HG02798 (cell line): Measurements from ENCODE around the gene CYB5R3.
A peak's percentile ranks its signal among the peaks of the same experiment; 100 is the strongest.
"Not testable (repeated sequence)": the region's sequence is repeated elsewhere in the genome, so short reads cannot be mapped to it uniquely, and the experiment has no call there.

Experiments used
- ATAC-seq: cut with Tn5 transposase; IDR thresholded peaks from one replicate; pipeline ENCODE4 v1.9.1; 2021; ENCODE audit warnings: mild to moderate bottlenecking; ENCODE audit not compliant: unreplicated experiment, poor library complexity

The CYB5R3 gene

DNA sequence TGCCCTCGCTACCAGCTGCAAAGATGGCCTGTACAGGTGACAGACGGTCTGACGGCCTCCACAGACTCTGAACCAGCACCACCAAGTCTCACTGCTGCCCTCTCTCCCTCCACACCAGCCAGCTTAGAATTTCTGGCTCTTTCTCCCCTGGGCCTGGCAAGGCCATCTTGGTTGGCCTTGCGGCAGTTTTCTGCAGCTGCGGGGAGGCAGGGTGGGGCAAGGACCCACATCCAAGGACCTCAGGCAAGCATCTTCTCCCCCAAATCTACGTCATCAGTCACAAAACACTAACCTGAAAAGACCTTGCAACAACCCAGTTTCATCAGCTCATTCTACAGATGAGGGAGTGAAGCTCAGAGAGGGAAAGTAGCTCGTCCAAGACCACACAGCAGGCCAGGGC is 22.8 kb downstream of the CYB5R3 start:
- no peak for ATAC-seq

DNA sequence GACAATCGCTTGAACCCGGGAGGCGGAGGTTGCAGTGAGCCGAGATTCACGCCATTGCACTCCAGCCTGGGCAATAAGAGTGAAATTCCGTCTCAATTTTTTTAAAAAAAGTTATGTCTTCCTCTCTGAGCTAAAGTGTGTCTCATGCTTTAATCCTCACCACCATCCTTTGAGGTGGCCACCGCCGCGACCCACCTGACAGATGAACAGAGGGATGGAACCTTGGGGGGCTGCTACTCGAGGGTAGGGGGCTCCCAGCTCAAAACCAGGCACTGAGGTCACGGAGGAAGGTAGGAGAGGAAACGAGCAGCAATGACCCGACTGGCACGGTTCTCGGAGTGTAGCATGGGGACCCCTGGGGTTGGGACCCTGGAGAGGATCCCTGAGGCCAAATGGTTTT is 23.8 kb downstream of the CYB5R3 start:
- ATAC-seq: no peak

DNA sequence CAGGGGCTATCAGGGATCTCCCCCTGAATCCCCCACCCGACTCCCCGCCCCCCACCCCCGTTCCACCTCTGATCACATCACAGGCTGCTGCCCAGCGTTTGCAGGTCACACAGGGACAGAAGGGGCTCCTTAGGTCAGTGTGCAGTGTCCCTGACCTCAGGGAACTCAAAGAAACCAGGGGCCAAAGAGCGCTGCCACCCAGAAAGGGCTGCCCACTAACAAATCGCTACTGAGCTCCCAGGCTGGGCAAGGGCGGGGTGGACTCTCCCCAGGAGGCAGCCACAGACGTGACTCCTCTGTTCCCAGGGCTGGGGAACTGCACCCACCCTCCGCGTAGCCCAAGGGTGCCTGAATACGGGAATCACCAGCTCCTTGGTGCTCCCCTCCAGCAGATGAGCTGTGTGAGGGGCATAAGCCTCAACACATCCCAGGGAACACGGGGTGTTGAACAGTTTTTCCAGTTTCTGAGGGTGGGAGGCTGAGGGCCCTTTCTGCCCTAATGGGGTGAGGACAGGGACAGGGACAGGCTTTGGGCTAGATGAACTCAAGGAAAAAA is 24.6 kb downstream of the CYB5R3 start:
- no peak for ATAC-seq

DNA sequence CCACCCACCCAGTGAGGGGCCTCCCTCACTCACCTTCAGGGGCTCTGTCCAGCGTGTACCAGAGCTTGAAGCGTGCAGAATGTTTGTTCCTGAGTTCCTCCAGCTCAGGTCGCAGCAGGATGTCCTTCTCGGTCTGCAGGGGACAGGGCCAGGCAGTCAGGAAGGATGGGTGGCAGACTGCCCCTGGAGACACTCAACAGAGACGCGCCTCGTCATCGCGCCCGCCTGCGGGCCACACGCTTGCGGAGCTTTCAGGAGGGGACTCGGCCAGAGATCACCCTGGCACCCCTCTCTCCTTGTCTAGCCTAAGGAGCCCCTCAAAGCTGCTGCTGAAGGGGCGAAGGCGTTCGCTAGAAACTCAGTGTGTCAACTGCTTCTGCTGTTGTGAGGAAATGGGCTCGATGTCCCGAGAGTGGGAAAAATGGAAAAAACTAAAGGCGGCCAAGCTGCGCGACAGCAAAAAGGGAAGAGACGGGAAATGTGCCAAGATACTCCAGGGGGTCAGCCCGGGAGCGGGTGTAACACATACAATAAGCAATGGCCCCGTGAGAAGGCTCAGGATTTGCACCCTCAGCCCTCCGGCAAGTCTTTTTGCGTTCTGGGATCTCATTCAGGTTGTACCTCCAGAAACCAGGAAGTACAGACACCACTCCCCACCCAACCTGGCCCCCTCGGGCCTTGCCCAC is 25.3 kb downstream of the CYB5R3 start:
- ATAC-seq: no peak

DNA sequence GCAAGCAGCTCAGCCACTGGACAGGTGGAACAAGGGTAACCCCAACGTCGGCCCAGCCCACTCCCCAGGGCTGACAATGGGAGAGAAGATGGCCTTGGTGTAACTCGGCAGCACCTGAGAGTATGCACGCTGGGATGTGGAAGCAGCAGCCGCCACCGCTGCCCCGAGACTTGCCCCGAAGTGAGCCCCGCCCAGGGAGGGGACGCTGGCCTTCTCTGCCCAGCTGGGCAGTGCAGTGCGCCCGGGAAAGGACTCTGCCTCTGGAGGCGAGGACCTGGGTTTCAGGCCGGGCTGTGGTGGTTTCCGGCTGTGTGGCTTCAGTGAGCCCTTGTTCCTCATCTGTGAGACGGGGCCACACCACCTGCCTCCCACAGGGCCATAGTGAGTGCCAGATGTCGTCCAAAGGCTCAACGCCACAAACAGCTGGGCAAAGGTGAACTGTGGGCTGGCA is 25.9 kb downstream of the CYB5R3 start:
- no peak for ATAC-seq

DNA sequence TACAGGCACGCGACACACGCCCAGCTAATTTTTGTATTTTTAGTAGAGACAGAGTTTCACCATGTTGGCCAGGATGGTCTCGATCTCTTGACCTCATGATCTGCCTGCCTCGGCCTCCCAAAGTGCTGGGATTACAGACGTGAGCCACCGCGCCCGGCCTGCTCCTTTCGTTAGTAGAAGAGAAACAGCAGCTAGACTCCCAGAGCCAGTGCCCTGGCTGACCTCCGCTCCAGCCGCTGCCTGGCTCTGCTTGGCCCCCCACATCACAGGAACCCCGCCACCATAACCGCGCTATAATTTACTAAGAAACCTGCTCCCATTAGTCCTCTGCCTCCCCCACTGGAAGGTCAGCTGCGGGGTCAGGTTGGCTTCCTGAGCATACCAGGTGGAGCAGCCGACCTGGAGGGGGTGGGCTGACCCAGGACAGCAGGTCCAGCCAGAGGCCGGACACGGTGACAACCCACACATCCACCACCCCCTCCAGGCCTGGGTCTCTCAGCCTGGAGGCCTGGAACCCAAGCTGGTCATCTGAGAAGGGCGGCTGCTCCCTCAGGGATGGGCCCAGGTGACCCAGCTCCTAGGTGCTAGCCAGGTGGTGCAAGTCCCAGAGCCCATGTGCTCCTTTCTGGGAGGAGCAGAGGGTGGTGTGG is 27.0 kb downstream of the CYB5R3 start:
- no peak for ATAC-seq

DNA sequence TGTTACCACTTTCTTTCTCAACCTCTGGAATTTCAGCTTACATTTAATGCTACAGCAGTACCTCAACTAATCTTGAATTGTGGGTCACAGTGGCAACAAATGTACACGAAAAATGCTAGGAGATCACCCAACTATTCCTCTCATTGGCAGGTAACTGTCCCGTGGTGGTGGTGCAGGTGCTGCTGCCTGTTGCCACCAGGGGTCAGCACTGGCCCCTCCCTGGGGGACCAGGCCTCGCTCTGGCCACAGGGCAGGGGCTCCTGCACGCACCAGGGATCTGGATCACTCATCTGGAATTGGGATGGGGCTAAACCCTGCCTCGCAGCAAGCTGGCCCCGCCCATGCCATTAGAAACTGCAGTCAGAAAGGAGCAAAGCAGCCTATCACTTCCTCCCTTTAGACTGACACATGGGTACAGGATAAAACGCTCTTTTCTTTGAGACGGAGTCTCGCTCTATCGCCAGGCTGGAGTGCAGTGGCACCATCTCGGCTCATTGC is 27.6 kb downstream of the CYB5R3 start:
- ATAC-seq: peak; percentile 34

DNA sequence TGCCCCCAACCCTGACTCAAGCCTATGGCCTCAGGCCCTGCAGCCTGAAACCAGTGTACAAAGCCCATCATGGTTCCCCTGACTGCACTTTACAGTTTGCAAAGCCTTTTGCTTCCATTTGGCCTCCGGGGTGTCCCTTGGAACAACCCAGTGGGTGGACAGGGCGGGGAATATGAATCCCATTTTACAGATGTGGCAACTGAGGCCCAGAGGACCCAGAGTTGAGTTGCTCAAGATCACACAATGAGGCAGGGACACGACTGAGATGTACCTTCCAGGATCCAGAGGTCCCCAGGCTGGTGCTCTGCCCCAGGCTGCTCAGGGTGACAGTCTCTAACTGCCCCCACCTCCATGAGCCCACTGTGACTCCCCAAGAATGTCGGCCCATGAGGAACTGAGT is 29.1 kb downstream of the CYB5R3 start:
- no peak for ATAC-seq

DNA sequence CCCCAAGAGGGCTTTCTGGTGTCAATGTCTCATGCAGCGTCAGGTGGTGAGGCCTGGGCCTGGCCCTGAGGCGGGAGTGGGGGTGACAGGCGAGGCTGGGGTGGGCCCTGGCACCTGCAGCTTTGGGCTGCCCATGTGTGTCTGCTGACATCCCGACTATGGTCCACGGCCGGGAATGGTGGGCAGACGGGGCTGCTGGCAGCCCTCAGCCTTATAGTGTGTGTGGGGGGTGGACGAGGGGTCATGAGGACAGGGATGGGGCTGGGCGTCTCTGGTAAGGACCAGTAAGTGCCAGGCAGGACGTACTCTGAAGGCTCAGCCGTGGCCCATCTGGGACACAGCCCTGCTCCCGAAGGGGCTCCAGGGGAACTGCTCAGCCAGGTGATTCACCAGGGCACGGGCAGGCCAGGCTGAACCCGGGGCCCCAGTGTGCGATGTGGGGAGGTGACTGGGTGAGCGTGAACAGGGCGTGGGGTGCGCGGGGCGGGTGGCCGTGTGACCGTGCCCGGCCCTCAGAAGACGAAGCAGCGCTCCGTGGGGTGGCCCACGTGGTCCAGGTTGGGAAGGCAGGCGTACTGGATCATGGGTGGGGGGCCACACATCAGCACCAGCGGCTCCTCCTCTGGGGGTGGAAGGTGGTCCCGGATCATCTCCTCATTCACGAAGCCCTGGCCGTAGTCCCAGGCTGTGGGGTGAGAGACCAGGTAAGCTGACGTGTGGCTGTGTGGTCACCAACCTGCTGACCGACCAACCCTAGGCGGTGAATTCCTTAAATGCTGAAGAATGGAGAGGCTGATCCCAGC is 29.7 kb downstream of the CYB5R3 start:
- no peak for ATAC-seq

DNA sequence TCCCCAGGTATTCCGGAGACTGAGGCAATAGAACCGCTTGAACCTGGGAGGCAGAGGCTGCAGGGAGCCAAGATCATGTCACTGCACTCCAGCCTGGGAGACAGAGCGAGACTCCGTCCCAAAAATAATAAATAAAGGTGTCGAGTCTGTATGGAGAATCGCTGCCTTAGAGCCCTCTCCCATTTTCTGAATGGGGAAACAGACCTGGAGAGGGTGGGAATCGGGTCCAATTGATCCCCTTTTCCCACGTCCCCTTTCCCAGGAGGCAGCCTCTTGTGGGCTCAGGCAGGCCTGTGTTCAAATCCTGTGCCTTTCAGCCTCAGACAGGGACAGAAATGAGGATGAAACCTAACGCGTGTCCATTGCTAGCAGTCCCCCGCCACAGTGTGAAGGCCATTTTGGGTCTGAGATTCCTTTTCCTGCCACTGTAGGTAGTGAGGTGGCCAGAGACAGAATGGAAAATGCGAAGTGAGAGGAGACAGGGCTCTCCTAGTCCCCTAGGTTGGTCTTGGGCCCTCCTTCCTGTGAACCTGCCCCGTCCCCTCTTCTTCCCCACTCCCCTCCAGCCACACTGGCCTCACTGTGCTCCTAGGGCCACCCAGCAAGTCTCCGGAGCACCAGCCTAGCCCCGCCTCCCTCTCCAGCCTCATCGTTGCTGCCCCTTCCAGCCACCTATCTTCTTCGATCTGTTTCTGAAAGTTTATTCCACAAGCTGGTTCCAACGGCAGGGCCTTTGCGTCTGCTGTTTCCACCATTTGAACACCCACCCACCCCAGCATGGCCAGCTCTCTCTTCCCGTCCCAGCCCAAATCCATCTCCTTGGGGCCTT is 31.8 kb downstream of the CYB5R3 start:
- ATAC-seq: no peak

DNA sequence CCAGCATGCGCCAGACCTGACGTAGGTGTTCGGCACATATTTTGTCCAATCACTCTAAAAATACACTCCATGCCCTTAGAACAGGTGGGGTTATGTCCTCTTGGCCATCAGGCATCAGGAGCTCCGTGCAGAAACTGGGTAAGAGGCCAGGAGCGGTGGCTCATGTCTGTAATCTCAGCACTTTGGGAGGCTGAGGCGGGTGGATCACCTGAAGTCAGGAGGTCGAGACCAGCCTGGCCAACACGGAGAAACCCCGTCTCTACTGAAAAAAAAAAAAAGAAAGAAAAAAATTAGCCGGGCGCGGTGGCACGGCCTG is 33.4 kb downstream of the CYB5R3 start:
- not testable (repeated sequence) for ATAC-seq

DNA sequence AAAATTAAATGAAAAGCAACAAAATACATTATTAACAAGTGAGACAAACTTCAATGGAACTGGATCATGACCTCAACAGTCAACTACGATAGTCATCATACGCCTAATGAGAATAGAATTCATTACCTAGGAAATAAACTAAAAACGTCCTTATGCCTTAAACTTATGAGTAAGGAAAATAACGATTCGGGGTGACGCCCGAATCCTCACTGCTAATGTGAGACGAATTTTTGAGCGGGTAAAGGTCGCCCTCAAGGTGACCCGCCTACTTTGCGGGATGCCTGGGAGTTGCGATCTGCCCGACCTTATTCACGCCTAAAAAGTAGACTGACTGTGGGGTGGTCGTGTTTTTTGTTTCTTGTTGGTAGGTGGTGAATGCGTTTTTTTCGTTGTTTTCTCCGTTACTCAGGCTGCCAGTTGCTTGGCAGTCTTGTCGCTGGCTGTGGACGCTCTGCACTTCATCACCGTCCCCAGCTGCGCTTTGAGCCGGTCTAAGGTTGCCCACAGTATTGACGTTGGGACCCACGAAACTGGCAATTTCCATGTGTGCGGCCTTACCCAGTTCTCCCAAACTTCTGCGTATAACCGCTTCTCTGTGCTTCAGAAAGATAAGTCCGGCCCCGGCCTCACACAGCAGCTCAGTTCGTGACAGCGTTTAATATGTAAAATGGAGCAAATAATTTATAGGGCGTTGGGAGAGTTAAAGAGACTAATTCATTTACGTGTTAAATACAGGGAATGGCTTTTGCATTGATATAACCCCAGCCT is 33.9 kb downstream of the CYB5R3 start:
- ATAC-seq: peak; percentile 57

DNA sequence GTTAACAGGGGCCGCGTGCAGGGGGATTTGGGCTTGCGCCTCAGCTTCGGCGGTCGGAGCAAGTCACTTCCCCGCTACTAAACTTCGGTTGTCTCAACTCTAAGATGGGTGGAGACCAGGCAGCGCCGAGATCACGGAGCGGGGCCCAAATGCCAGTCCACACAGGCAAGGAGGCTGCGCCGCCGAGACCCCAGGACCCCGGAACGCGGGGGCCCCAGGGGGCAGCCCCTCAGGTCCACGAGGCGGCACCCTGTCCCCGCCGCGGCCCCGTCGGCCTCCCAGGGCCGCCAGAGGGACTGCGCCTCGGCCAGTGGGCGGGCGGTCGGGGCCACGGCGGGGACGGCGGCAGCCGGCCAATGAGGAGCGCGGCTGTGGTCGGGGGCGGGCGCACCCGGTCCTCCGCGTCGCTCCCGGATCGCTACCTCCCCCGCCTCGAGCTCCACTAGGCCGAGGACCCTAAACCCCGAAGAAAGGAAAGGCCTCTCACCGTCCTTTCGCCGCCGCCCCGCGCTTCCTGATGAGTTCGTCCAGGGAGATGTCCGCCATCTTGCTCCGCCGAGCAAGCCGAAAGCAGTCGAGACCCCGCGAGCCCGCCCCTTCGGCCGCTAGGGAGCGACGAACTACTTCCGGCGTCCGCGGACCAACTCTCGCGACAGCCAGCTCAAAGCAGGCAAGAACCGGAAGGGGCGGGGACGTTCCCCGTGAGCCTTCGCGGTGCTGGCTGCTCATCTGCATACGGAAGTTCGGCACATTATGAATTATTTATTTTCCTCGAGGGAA is 34.7 kb downstream of the CYB5R3 start, which contains the start of gene POLDIP3:
Gene POLDIP3, minus strand, starts transcription at position 572 of the 780 bp plus-strand sequence. Its CDS starts 26 bp downstream, at position 546.
- peak; percentile 79 for ATAC-seq

DNA sequence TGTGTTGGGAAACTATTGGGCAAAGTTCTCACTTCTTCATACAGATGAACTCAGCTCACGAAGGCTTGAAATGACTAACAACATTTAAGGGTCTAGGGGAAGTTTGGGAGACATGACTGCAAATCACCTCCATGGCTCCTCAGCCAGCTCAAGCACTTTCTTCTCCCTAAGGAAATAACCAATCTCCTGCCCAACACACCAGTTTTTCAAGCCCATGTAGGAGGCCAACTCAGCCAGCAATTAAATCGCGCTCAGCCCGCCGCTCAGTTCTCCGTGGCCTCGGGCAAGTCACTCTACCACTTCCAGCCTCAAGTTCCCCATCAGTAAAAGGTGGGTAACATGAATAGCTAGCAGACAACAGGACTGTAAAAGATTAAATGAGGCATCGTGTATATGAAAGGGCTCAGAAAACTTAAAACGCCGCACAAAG is 35.3 kb downstream of the CYB5R3 start:
- no peak for ATAC-seq

DNA sequence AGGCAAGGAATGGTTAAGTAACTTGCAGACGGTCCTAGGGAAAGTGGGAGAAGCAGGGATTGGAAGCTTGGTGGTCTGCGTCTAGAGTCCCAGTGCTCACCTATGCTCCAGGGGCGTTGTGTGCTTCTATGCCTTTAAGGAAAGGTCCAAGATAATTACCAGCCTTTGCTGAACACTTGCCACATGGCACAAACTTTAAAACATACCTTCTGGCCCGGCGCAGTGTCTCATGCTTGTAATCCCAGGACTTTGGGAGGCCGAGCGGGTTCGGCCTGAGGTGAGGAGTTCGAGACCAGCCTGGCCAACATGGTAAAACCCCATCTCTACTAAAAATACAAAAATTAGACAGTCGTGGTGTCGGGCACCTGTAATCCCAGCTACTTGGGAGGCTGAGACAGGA is 36.9 kb downstream of the CYB5R3 start:
- no peak for ATAC-seq

DNA sequence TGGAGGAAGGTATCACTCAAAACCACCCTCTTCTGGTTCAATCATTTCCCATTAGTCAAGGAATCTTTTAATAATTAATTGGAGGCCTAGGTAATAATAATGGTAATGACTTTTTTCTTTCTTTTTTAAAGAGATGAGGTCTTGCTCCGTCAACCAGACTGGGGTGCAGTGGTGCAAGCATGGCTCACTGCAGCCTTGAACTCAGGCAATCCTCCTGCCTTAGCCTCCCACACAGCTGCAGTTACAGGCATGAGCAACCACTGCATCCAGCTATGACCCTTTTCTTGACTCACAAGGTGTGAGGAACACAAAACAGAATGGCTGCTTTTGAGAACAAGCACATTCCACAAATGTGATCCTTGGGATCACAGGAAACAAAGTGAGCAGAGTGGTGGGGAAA is 38.1 kb downstream of the CYB5R3 start:
- no peak for ATAC-seq

DNA sequence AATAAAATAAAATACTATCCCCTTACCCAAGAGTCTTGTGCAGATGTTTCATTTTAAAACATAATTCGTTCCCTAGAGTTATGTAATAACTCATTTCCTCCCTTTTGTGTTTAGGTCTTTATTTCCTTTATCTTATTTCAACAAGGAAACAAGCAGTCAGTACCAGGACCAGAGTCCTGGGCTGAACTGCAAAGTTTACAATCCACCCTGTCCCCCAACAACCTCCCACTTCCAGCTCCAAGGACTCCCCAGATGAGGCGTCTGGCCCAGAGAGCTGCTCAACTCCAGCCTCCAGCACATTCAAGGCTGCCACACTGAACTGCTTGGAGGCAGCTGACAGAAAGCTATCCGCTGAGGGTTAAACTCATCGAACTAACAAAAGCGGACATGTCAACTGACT is 39.0 kb downstream of the CYB5R3 start:
- ATAC-seq: no peak

DNA sequence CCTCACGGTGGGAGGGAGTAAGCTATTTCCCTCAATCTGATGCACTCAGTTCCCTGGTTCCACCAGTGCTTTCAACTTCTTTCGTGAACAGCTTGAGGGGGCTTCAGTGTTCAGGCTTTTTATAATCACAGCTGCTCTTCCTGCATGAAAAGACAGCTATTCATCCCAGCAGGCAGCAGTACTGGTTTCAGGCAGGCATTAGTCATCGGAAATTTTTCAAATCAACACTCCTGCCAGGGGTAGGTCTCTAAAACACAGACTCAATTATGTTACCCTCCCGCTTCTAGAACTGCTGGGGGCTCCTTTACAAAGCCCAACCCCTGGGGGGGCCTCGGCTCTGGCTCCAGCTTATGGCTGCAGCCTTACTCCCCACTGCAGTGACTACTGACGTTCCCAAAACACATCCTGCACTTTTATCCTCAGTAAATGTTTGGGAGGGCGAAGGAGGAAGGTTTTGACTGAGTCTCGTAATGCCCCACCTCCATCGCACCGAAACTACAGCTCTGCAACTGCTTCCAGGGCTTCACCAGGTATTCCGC is 40.3 kb downstream of the CYB5R3 start:
- ATAC-seq: no peak
